ENCODE results near the gene RNF168.
"Not testable (repeated sequence)": the region's sequence is repeated elsewhere in the genome, so short reads cannot be mapped to it uniquely, and the experiment has no call there.

Gene RNF168

GRCh38 chr3:196503196-196504076 is at the start of gene RNF168:
Gene RNF168, minus strand, starts transcription at chr3:196503768. Its CDS starts 595 bp downstream, at chr3:196503173.
- DNase-seq = peak; percentile 94 to 97

DNA sequence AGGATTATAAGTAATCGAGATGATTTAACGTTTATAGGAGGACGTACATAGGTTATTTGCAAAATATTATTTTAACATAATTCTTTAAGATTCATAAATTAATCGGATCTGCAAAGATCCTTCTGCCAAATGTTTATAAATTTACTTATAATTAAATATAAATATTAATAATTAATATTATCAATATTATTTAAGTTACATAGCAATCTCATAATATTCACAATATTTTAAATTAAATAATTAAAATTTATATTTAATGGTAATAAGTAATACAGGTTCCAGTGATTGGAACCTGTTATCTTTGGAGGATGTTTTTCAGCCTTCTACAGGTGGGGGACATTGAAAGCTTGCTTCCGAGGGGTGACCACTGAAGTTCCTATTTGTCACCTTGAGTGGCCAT is 48.7 kb upstream of the RNF168 start:
- DNase-seq = no peak

- not testable (repeated sequence) for DNase-seq
Observed at GRCh38 chr3:196550172-196550571, 46.6 kb upstream of the RNF168 start.

DNA sequence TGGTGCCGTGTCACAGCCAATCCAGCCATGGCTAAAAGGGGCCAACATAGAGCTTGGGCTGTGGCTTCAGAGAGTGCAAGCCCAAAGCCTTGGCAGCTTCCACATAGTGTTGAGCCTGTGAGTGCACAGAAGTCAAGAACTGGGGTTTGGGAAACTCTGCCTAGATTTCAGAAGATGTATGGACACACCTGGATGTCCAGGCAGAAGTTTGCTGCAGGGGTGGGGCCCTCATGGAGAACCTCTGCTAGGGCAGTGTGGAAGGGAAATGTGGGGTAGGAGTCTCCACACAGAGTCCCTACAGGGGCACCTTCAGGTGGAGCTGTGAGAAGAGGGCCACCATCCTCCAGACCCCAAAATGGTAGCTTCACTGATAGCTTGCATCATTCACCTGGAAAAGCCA is 45.7 kb upstream of the RNF168 start:
- not testable (repeated sequence) for DNase-seq

DNA sequence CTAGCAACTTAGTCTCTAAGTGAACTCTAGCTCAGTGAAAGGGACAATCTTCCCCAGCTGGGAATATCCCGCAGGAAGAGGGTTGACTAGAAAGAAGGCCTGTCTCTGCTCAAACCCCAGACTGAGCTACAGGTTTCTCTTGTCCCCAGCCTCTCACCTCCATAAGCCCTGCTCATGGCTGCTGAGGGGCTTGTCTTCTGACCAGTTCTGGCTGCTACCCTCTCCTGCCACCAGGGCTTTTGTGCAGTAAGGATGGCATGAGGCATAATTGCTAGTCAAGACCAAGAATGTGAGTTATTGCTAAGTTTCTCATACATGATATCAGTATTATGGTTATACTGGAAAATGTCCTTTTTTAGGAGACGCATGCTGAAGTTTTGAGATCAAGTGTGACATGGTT is 43.5 kb upstream of the RNF168 start:
- no peak for DNase-seq

DNA sequence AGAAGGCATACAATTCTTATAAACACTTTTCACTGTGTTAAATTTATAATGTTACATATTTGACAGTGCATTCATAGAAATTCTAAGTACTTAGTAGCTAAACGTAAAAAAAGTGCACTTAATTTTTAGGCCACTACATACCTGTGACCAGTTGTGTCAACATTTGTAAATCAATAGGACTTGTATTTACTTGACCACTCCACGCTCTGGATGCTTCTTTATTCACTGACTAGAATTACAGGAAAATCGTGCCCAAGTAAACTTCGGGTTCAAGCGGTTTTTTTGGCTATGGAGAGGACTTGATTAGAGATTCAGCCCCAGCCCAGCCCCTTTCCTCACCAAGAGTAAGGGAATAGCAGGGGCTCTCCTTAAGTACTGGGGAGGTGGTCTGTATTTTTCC is 43.0 kb upstream of the RNF168 start:
- no peak for DNase-seq

DNA sequence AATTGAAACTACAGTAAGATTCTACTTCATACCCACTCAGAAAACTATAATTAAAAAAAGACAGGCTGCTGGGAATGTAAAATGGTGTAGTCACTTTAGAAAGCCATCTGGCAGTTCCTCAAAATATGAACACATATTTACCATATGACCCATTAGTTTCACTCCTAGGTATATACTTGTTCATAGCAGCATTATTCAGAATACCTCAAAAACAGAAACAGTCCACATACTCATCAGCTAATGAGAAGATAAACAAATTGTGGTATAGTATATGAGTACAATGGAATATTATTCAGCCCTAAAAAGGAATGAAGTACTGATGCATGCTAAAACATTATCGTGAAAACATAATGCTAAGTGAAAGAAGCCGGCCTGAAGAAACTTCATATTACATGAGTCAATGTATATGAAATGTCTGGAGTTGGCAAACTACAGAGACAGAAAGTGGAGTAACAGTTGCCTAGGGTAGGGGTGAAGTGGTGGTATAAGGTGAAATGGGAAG is 41.0 kb upstream of the RNF168 start:
- no peak for DNase-seq

GRCh38 chr3:196541684-196542445 is 38.3 kb upstream of the RNF168 start:
- DNase-seq = no peak

DNA sequence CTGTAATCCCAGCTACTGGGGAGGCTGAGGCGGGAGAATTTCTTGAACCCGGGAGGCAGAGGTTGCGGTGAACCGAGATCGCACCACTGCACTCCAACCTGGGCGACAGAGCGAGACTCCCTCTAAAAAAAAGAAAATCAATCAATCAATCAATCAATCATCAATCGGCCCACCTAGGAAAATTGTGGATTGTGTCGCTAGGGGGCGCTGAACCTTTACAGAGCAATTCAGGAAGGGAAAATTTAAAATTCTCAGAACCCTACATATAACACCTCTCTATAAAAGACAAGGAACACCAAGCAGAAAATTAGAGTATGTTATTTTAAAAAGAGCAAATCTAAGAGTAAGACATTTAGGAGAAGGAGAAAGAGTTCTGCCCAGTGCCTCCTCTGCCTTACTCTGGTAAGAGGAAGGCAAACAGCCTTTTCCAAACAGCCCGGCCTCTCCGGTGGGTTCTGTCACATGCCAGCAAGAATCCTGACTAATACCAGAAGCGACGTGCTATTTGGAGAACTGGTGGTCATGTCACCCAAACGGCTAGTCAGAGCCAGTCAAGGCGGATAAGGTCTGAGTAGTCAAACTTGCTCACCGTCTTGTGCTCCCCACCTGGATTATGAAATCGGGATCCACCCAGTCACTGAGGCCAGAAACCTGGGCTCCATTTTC is 33.9 kb upstream of the RNF168 start:
- peak; percentile 29 to 38 for DNase-seq

DNA sequence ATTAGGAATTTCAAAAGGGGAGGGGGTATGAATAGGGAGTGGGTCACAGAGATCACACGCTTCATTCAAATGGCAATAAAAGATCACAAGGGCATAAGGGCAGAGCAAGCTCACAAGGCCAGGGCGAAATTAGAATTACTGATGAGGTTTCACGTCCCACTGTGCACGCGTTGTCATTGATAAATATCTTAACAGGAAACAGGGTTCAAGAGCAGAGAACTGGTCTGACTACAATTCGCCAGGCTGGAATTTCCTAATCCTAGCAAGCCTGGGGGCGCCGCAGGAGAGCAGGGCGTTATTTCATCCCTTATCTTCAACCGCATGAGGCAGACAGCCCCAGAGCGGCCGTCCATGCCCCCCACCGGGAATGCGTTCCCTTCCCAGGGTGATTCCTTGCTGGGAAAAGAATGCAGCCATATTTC is 29.7 kb upstream of the RNF168 start:
- DNase-seq = no peak

- DNase-seq = no peak
Observed at GRCh38 chr3:196531418-196531817, 27.9 kb upstream of the RNF168 start.

DNA sequence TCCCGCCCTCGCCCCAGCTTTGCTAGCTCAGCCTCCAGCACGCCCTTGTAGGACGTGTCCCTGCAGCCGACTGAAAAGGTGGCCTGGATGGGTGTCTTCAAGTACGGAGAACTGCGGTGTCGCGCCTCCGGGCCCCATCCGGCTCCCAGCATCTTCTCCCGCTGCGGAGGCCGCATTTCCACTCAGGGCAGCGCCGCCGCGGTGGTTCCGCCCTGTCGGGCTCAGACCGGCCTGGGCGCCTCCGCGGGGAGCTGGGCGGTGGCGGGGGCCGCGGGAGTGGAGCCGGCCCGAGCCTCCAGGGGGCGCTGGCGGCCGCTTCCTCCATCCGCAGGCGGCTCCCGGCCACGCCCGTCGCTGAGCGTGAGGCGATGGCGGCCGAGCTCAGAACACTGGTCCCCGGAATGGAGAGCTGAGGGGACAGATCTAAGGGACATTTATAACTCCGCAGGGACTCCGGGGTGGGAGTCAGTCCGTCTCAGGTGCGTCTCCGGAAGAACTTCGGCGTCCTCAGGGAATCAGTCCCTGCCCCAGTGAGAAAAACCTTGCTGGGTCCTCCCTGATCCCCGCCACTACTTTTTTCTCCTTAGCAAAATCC is 25.2 kb upstream of the RNF168 start:
- DNase-seq = peak; percentile 26 to 51

- no peak for DNase-seq
Observed at GRCh38 chr3:196525141-196525540, 21.6 kb upstream of the RNF168 start.

DNA sequence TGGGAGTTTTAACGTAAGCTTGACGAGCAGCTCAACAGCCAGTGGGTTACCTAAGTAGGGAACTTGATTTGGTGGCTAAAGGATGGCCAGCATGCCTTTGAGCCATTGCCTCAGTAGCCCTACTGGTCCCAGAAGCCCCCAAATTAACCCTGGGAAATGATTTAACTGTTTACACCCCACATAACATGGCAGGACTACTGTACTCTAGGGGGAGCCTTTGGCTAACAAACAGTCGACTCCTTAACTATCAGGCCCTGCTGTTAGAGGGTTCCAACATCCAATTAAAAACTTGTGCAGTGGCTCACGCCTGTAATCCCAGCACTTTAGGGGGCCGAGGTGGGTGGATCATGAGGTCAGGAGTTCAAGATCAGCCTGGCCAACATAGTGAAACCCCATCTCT is 21.0 kb upstream of the RNF168 start:
- DNase-seq = peak in 1 of 2 experiments; percentile 37

DNA sequence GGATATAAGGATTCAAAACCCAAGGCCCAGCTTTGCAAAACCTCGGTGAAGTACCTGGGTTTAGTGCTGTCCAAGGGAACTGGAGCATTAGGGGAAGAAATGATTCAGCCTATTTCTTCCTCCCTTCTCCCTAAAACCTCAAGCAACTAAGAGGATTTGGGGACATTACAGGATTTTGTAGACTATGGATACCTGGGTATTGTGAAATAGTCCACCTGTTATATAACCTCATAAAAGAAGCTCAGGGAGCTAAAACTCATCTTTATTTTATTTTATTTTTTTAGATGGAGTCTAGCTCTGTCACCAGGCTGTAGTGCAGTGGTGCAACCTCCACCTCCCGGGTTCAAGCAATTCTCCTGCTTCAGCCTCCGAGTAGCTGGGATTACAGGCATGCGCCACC is 20.3 kb upstream of the RNF168 start:
- no peak for DNase-seq

DNA sequence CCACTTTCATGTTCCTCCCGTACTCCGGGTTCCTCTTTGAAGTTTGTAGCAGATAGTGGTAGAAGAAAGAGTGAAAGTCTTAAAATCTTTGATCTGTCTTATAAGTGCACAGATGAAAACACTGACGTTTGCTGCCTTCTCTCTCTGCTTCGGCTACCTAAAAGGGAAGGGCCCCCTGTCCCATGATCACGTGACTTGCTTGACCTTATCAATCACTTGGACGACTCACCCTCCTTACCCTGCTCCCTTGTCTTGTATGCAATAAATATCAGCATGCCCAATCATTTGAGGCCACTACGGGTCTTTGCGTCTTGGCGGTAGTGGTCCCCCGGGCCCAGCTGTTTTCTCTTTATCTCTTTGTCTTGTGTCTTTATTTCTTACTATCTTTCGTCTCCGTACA is 17.7 kb upstream of the RNF168 start:
- not testable (repeated sequence) for DNase-seq

DNA sequence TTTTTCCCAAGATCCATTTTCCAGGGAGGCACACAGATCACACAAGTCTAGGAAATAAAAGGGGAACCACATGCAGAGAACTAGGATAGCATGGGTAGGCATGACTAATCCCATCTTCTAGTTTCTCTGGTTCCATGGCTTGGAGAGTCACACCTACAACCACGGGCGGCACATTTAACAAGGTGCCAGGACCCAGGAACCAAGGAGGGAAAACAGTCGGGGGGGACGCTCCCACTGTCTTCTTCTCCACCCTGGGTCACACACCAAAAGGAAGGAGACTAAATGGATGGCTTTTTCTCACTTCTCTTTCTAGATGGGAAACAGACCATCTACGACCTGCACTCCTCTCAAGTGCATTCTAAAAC is 16.1 kb upstream of the RNF168 start:
- no peak for DNase-seq

DNA sequence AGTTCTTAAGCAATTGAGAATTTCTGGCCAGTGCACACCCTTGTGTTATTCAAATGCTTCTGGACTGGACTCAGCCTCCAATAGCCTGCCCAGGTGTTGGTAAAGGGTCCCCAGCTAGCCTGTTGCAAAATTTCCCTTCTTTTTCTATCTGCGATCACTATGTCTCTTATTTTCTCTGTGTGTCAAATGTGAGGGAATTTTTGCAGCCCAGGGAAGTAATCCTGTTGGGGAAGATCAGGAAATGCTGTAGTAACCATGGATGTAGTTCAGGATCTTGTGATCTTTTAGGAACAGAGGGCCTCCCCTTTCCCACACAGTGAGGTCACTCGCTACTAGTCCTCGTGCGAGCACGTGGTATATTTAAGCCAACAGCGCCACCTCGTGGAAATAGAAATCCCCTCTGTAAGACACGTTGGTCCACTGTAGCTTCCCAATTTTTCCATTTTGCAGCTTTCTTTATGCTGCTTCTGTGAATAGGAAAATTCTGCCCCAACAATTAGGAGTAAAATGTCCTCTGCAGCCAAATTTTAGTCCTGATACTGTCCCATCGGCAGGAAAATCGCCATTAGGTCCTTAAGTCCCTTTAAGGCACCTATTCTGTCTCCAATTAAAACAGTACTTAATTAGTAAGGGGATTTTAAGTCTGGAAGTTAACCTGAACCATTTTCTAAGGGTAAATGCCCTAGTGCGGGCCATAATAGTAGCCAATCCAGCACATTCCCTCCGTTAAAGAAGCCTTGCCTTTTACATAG is 15.6 kb upstream of the RNF168 start:
- DNase-seq = peak; percentile 50 to 89

- DNase-seq = peak in 1 of 2 experiments; percentile 61
Observed at GRCh38 chr3:196517919-196518318, 14.4 kb upstream of the RNF168 start.

DNA sequence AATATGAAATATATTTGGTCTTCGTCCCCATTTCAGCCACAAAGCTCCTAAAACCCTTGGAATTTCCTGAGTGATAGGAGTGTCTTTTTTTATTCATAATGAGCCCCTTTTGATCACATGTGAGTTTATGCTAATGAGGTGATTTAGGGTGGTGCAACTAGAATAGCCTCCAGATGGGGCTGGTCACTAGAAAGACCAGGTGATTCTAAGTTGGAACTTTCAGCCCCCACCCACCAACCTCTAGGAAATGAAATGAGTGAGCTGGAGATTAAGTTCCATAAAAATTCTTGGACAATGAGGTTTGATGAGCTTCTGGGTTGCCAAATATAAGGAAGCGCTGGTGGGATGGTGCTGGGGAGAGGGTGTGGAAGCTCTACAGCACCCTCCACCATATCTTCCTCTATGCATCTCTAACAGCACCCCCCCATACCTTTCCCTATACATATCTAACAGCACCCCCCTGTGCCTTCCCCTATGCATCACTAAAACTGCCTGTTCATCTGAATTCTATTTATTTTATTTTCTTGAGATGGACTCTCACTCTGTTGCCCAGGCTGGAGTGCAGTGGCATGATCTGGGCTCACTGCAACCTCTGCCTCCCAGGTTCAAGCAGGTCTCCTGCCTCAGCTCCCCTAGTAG is 13.7 kb upstream of the RNF168 start:
- no peak for DNase-seq

- DNase-seq = no peak
Observed at GRCh38 chr3:196514913-196515621, 11.5 kb upstream of the RNF168 start, which contains the start of gene SMCO1. Gene SMCO1, minus strand, starts transcription at chr3:196515346. Its CDS starts 137 bp downstream, at chr3:196515209.
